K562 (cell line): ENCODE measurements around the gene BDH2. TPM values are rescaled to one million over a fixed set of nuclear protein-coding genes. Genes with fewer than 3 reads are reported as not detected.

Experiments
- LARP7 ChIP-seq: fragments of 450-650 bp; IDR thresholded peaks from 2 replicates; pipeline ENCODE4 v1.6.1; 2016
- MYC ChIP-seq, 2 experiments: fragments of 250-450 bp in 1 of 2; sonication (Bioruptor Pico) in 1 of 2; IDR thresholded peaks; 2 replicates each; pipeline versions ENCODE4 v1.5.1 to v1.6.1; 2012 to 2021; ENCODE audit warnings: low read depth in 2 of 2, borderline replicate concordance in 1 of 2, improper control_type of control experiment in 1 of 2, low read length in 1 of 2, mild to moderate bottlenecking in 1 of 2, moderate library complexity in 1 of 2
- PYGO2 ChIP-seq: fragments of 450-650 bp; IDR thresholded peaks from 2 replicates; pipeline ENCODE4 v1.6.1; 2016; ENCODE audit warnings: mild to moderate bottlenecking, missing genetic modification characterization, moderate library complexity, missing compliant biosample characterization
- SMAD4 ChIP-seq: fragments of 250-450 bp; sonication (Bioruptor Pico); conservative IDR thresholded peaks from 2 replicates; pipeline ENCODE4 v1.8.0; 2021; ENCODE audit warnings: inconsistent platforms, mild to moderate bottlenecking, moderate library complexity
- TEAD1 ChIP-seq, 2 experiments: fragments of 450-650 bp in 1 of 2; sonication (generic) in 1 of 2; formaldehyde crosslinking; IDR thresholded peaks; 2 replicates each; pipeline versions ENCODE4 v1.4.0 to v1.8.0; 2020 to 2022; ENCODE audit warnings: mild to moderate bottlenecking in 2 of 2, missing genetic modification reagents in 1 of 2
- TGIF2 ChIP-seq: sonication (generic); formaldehyde crosslinking; IDR thresholded peaks from 2 replicates; pipeline ENCODE4 v1.8.1; 2022; ENCODE audit warnings: mild to moderate bottlenecking, missing genetic modification reagents, moderate library complexity
- ZC3H4 ChIP-seq: sonication (generic); formaldehyde crosslinking; IDR thresholded peaks from 2 replicates; pipeline ENCODE4 v1.9.0; 2021; ENCODE audit warnings: missing genetic modification reagents, borderline replicate concordance
- ZNF431 ChIP-seq: sonication (generic); formaldehyde crosslinking; IDR thresholded peaks from 2 replicates; pipeline ENCODE4 v1.8.0; 2022; ENCODE audit warnings: mild to moderate bottlenecking, missing genetic modification reagents
- ZNF445 ChIP-seq: fragments of 250-450 bp; sonication (Bioruptor Pico); IDR thresholded peaks from 2 replicates; pipeline ENCODE4 v1.4.0; 2020; ENCODE audit warnings: low read depth, mild to moderate bottlenecking, moderate library complexity
- polyA plus RNA-seq, 8 experiments: library from polyadenylated mRNA; depleted of rRNA in 4 of 8; stranded (reverse) in 5 of 8; unstranded in 3 of 8; fragments of >200 nt; fragmentation: Nextera tagmentation in 2 of 8; fragmentation: Illumina TruSeq in 1 of 8; extraction: Ambion mirVana in 2 of 8; extraction: Trizol in 1 of 8; gene quantifications; 2 replicates each; pipeline versions ENCODE4 v1.2.1 to v1.2.3, GENCODE V29; 2011 to 2014; ENCODE audit warnings: inconsistent platforms in 1 of 8, missing spikeins in 1 of 8
- total RNA-seq, 7 experiments: library from RNA; depleted of rRNA in 6 of 7; stranded (reverse); fragments of >200 nt in 6 of 7; fragmentation: Illumina TruSeq in 2 of 7; extraction: Trizol in 2 of 7; gene quantifications; 2 replicates each; pipeline versions ENCODE4 v1.2.1 to v1.2.3, GENCODE V29; 2011 to 2021; ENCODE audit warnings: low replicate concordance in 1 of 7
- TF ChIP-seq, protein P1 (sequence below): sonication (generic); formaldehyde crosslinking; IDR thresholded peaks from 2 replicates; pipeline ENCODE4 v1.8.0; 2022; ENCODE audit warnings: mild to moderate bottlenecking, missing genetic modification reagents
- TF ChIP-seq, protein P2 (sequence below): sonication (generic); formaldehyde crosslinking; IDR thresholded peaks from 2 replicates; pipeline ENCODE4 v1.8.0; 2023; ENCODE audit warnings: mild to moderate bottlenecking, missing genetic modification reagents
- TF ChIP-seq, protein P3 (sequence below): fragments of 450-650 bp; IDR thresholded peaks from 2 replicates; pipeline ENCODE4 v1.6.1; 2016; ENCODE audit warnings: antibody characterized with exemption
- TF ChIP-seq, protein P4 (sequence below): fragments of 450-650 bp; IDR thresholded peaks from 2 replicates; pipeline ENCODE4 v1.6.1; 2018; ENCODE audit not compliant: partially characterized antibody

Gene BDH2
- total and polyA plus RNA-seq, 9 of the 15 experiments (the other 6 are each of a cell fraction or from before 2014, with no cell fraction given), result 4.9 to 17.9 (median 9.1) TPM

DNA sequence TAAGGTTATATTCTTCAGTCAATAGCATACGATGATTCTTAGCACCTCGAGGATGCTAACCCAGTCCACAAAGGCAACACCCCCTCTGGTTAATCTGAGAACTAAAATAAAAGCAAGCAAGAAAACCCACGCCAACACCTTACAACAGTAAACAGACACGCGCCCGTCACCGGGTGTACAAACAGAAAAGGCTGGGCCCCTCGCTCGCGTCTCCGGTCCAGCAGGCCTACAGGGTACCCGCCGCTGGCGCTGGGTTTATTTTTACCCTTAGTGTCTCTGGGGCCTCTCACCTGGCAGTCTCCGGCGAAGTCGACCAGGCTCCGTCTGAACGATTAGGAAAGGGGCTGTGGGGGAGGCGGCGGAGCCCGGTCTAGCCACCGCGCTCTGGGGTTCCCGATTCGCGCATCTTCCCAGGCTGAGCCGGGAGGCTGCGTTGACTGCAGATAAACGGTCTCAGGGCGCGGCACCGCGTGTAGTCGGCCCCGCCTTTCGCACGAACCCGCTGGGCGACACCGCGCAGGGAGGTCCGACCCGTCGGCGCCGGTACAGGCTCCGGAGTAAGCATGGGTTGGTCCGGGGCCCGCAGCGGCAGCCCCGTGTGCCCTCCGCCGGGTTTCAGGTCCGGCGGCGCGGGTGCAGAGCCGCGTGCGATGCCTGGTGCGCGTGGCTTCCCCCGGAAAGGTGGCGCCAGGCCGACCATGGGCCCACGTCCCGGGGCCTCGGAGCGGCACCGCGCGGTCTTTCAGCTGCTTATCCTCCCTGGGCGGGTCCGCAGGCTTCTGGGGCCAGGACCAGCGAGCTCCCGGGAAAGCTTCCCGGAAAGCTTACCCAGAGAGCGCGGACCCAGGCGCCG, 23.5 kb downstream of the BDH2 start (continued):
- TF ChIP-seq, protein P1, sequence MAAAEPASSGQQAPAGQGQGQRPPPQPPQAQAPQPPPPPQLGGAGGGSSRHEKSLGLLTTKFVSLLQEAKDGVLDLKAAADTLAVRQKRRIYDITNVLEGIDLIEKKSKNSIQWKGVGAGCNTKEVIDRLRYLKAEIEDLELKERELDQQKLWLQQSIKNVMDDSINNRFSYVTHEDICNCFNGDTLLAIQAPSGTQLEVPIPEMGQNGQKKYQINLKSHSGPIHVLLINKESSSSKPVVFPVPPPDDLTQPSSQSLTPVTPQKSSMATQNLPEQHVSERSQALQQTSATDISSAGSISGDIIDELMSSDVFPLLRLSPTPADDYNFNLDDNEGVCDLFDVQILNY (CRISPR knock-in tag), result peak; percentile 52
- peak; percentile 93 for TF ChIP-seq TGIF2 (CRISPR knock-in tag)
- TF ChIP-seq ZNF431 (CRISPR knock-in tag), result peak; percentile 91
- peak; percentile 96 for TF ChIP-seq MYC (IDR thresholded peaks at IDR 0.05; ENCODE audit: low read depth, low read length)
- no peak for TF ChIP-seq MYC (CRISPR knock-in tag; IDR thresholded peaks at IDR 0.05; ENCODE audit: borderline replicate concordance, low read depth)
- TF ChIP-seq LARP7, result no peak
- TF ChIP-seq, protein P2, sequence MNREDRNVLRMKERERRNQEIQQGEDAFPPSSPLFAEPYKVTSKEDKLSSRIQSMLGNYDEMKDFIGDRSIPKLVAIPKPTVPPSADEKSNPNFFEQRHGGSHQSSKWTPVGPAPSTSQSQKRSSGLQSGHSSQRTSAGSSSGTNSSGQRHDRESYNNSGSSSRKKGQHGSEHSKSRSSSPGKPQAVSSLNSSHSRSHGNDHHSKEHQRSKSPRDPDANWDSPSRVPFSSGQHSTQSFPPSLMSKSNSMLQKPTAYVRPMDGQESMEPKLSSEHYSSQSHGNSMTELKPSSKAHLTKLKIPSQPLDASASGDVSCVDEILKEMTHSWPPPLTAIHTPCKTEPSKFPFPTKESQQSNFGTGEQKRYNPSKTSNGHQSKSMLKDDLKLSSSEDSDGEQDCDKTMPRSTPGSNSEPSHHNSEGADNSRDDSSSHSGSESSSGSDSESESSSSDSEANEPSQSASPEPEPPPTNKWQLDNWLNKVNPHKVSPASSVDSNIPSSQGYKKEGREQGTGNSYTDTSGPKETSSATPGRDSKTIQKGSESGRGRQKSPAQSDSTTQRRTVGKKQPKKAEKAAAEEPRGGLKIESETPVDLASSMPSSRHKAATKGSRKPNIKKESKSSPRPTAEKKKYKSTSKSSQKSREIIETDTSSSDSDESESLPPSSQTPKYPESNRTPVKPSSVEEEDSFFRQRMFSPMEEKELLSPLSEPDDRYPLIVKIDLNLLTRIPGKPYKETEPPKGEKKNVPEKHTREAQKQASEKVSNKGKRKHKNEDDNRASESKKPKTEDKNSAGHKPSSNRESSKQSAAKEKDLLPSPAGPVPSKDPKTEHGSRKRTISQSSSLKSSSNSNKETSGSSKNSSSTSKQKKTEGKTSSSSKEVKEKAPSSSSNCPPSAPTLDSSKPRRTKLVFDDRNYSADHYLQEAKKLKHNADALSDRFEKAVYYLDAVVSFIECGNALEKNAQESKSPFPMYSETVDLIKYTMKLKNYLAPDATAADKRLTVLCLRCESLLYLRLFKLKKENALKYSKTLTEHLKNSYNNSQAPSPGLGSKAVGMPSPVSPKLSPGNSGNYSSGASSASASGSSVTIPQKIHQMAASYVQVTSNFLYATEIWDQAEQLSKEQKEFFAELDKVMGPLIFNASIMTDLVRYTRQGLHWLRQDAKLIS (CRISPR knock-in tag), result peak; percentile 85; the same call in 1 of the 2 replicates
- TF ChIP-seq, protein P3, sequence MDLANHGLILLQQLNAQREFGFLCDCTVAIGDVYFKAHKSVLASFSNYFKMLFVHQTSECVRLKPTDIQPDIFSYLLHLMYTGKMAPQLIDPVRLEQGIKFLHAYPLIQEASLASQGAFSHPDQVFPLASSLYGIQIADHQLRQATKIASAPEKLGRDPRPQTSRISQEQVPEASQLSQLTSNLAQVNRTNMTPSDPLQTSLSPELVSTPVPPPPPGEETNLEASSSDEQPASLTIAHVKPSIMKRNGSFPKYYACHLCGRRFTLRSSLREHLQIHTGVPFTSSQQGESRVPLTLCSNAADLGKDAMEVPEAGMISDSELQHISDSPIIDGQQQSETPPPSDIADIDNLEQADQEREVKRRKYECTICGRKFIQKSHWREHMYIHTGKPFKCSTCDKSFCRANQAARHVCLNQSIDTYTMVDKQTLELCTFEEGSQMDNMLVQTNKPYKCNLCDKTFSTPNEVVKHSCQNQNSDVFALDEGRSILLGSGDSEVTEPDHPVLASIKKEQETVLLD, result no peak
- TF ChIP-seq TEAD1 (CRISPR knock-in tag; IDR thresholded peaks at IDR 0.05), result peak in 1 of 2 experiments; percentile 90; a peak in 2 of 4 replicates
- TF ChIP-seq ZC3H4 (CRISPR knock-in tag), result no peak
- no peak for TF ChIP-seq PYGO2 (tag)
- TF ChIP-seq, protein P4, sequence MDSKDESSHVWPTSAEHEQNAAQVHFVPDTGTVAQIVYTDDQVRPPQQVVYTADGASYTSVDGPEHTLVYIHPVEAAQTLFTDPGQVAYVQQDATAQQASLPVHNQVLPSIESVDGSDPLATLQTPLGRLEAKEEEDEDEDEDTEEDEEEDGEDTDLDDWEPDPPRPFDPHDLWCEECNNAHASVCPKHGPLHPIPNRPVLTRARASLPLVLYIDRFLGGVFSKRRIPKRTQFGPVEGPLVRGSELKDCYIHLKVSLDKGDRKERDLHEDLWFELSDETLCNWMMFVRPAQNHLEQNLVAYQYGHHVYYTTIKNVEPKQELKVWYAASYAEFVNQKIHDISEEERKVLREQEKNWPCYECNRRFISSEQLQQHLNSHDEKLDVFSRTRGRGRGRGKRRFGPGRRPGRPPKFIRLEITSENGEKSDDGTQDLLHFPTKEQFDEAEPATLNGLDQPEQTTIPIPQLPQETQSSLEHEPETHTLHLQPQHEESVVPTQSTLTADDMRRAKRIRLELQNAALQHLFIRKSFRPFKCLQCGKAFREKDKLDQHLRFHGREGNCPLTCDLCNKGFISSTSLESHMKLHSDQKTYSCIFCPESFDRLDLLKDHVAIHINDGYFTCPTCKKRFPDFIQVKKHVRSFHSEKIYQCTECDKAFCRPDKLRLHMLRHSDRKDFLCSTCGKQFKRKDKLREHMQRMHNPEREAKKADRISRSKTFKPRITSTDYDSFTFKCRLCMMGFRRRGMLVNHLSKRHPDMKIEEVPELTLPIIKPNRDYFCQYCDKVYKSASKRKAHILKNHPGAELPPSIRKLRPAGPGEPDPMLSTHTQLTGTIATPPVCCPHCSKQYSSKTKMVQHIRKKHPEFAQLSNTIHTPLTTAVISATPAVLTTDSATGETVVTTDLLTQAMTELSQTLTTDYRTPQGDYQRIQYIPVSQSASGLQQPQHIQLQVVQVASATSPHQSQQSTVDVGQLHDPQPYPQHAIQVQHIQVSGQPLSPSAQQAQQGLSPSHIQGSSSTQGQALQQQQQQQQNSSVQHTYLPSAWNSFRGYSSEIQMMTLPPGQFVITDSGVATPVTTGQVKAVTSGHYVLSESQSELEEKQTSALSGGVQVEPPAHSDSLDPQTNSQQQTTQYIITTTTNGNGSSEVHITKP, result no peak
- TF ChIP-seq ZNF445, result no peak
- TF ChIP-seq SMAD4, result peak; percentile 73
